MM.1S (cell line): Measurements from ENCODE around the gene FGD2.

Source experiments
- DNase-seq: peaks from one replicate; pipeline ENCODE4 v3.0.0-alpha.2; 2015
- H2AFZ ChIP-seq: fragments of 300-600 bp; sonication (generic); 2 replicates; pipeline ENCODE4 v1.6.0; 2016; ENCODE audit warnings: antibody characterized with exemption, low read length
- H3F3A ChIP-seq: fragments of 300-600 bp; sonication (generic); 2 replicates; pipeline ENCODE4 v1.6.1; 2016; ENCODE audit warnings: mild to moderate bottlenecking, antibody characterized with exemption, low read length, moderate library complexity, mixed read lengths; ENCODE audit not compliant: insufficient read depth
- H3K27ac ChIP-seq: fragments of 300-600 bp; sonication (generic); 2 replicates; pipeline ENCODE4 v1.5.1; 2016; ENCODE audit warnings: mild to moderate bottlenecking, low read length
- H3K27me3 ChIP-seq: fragments of 300-600 bp; sonication (generic); replicated peaks from 2 replicates; pipeline ENCODE4 v1.6.0; 2016; ENCODE audit warnings: low read length; ENCODE audit not compliant: insufficient read depth
- H3K36me3 ChIP-seq: fragments of 300-600 bp; sonication (generic); replicated peaks from 2 replicates; pipeline ENCODE4 v1.6.1; 2016; ENCODE audit warnings: mild to moderate bottlenecking, low read length, mixed read lengths; ENCODE audit not compliant: insufficient read depth
- H3K4me1 ChIP-seq: fragments of 300-600 bp; sonication (generic); 2 replicates; pipeline ENCODE4 v1.6.1; 2016; ENCODE audit warnings: low read length, mixed read lengths
- H3K4me2 ChIP-seq: fragments of 300-600 bp; sonication (generic); 2 replicates; pipeline ENCODE4 v1.6.0; 2016; ENCODE audit warnings: low read depth, low read length
- H3K4me3 ChIP-seq: fragments of 300-600 bp; sonication (generic); 2 replicates; pipeline ENCODE4 v1.5.1; 2016; ENCODE audit warnings: low read length, mixed read lengths
- H3K79me2 ChIP-seq: fragments of 300-600 bp; sonication (generic); 2 replicates; pipeline ENCODE4 v1.6.1; 2016; ENCODE audit warnings: mixed run types, low read length, mixed read lengths
- H3K9ac ChIP-seq: fragments of 300-600 bp; sonication (generic); 2 replicates; pipeline ENCODE4 v1.6.1; 2016; ENCODE audit warnings: low read length, mixed read lengths
- H3K9me2 ChIP-seq: fragments of 300-600 bp; sonication (generic); replicated peaks from 2 replicates; pipeline ENCODE4 v1.6.1; 2016; ENCODE audit warnings: mild to moderate bottlenecking, low read length, mixed read lengths; ENCODE audit not compliant: insufficient read depth
- H3K9me3 ChIP-seq: fragments of 300-600 bp; sonication (generic); replicated peaks from 2 replicates; pipeline ENCODE4 v1.6.1; 2016; ENCODE audit warnings: mild to moderate bottlenecking, low read length, mixed read lengths; ENCODE audit not compliant: insufficient read depth
- H4K20me1 ChIP-seq: fragments of 300-600 bp; sonication (generic); 2 replicates; pipeline ENCODE4 v1.6.1; 2016; ENCODE audit warnings: mild to moderate bottlenecking, low read length, moderate library complexity, mixed read lengths; ENCODE audit not compliant: insufficient read depth
- CTCF ChIP-seq: fragments of 300-600 bp; sonication (generic); IDR thresholded peaks from 2 replicates; pipeline ENCODE4 v1.5.1; 2016; ENCODE audit warnings: antibody characterized with exemption, low read length, mixed read lengths
- EZH2 ChIP-seq: fragments of 300-600 bp; sonication (generic); optimal IDR thresholded peaks from 2 replicates; pipeline ENCODE3; 2017; ENCODE audit warnings: low read depth, mild to moderate bottlenecking, antibody characterized with exemption, low read length, mixed read lengths
- EZH2phosphoT487 ChIP-seq: fragments of 300-600 bp; sonication (generic); IDR thresholded peaks from 2 replicates; pipeline ENCODE4 v1.6.1; 2018; ENCODE audit warnings: antibody characterized with exemption, low read length

Gene FGD2

GRCh38 chr6:37052027-37052628 lies 46.7 kb downstream of the FGD2 start:
- Histone ChIP-seq H3K79me2 (no peaks in the 10 kb centered on the region), H2AFZ (peak overlapping the region; percentile 71), H3K4me1 (peaks cover 45% of the 10 kb centered on the region), H3F3A (peaks cover 10% of the 10 kb centered on the region), H3K9ac (no peak overlapping the region), H3K9me3 (no peaks in the 10 kb centered on the region), H3K36me3 (no peaks in the 10 kb centered on the region), H3K27ac (no peak overlapping the region), H4K20me1 (no peaks in the 10 kb centered on the region), H3K27me3 (no peaks in the 10 kb centered on the region), H3K4me3 (no peak overlapping the region), H3K9me2 (no peaks in the 10 kb centered on the region), H3K4me2 (peak overlapping the region; percentile 24; the same call in 1 of the 2 replicates)
- TF ChIP-seq CTCF (no peak), EZH2 (no peak), EZH2phosphoT487 (no peak)
- no peak for DNase-seq

- H3K4me3 ChIP-seq = no peak overlapping the region
- no peak overlapping the region for H2AFZ ChIP-seq
- DNase-seq = no peak
- H3K36me3 ChIP-seq = no peaks in the 10 kb centered on the region
- peaks cover 34% of the 10 kb centered on the region for H3K4me1 ChIP-seq
- H3K9ac ChIP-seq = no peak overlapping the region
- no peak for TF ChIP-seq EZH2phosphoT487
- TF ChIP-seq CTCF = no peak
- TF ChIP-seq EZH2 = no peak
- no peaks in the 10 kb centered on the region for H3K27me3 ChIP-seq
- no peak overlapping the region for H3K4me2 ChIP-seq
- peaks cover 10% of the 10 kb centered on the region for H3F3A ChIP-seq
- H3K27ac ChIP-seq = no peak overlapping the region
- no peaks in the 10 kb centered on the region for H3K79me2 ChIP-seq
- no peaks in the 10 kb centered on the region for H3K9me2 ChIP-seq
- no peaks in the 10 kb centered on the region for H3K9me3 ChIP-seq
- no peaks in the 10 kb centered on the region for H4K20me1 ChIP-seq
Measured at GRCh38 chr6:37053683-37054082, 48.2 kb downstream of the FGD2 start.

- Histone ChIP-seq H3K79me2 (no peaks in the 10 kb centered on the region), H3K9me2 (no peaks in the 10 kb centered on the region), H3K4me2 (no peak overlapping the region), H3F3A (peaks cover 6% of the 10 kb centered on the region), H3K27ac (no peak overlapping the region), H3K4me1 (peaks cover 29% of the 10 kb centered on the region), H3K27me3 (no peaks in the 10 kb centered on the region), H2AFZ (no peak overlapping the region), H4K20me1 (no peaks in the 10 kb centered on the region), H3K9ac (no peak overlapping the region), H3K9me3 (no peaks in the 10 kb centered on the region), H3K4me3 (no peak overlapping the region), H3K36me3 (no peaks in the 10 kb centered on the region)
- TF ChIP-seq CTCF (no peak), EZH2 (no peak)
- no peak for DNase-seq
Measured at GRCh38 chr6:37054171-37054570, 48.7 kb downstream of the FGD2 start.
